ENCODE measurements around the gene GGA2.
"Not testable (repeated sequence)": the region's sequence is repeated elsewhere in the genome, so short reads cannot be mapped to it uniquely, and the experiment has no call there.

Gene GGA2

GRCh38 chr16:23523876-23524385 is 13.6 kb upstream of the GGA2 start:
- in situ Hi-C loops (cut with MboI; ENCODE audit: low sequenced_read_pairs) = no loop called here

GRCh38 chr16:23523321-23523720 is 13.0 kb upstream of the GGA2 start:
- in situ Hi-C loops (cut with MboI; ENCODE audit: low sequenced_read_pairs) = no loop called here

- in situ Hi-C loops (cut with MboI; ENCODE audit: low sequenced_read_pairs) = no loop called here
Observed at GRCh38 chr16:23521965-23522364, 11.7 kb upstream of the GGA2 start.

- in situ Hi-C loops (cut with MboI; ENCODE audit: low sequenced_read_pairs) = no loop called here
Observed at GRCh38 chr16:23521037-23521743, 10.9 kb upstream of the GGA2 start.

- in situ Hi-C loops (cut with MboI; ENCODE audit: low sequenced_read_pairs) = no loop called here
Observed at GRCh38 chr16:23520500-23520899, 10.2 kb upstream of the GGA2 start.

- in situ Hi-C loops (cut with MboI; ENCODE audit: low sequenced_read_pairs) = no loop called here
Observed at GRCh38 chr16:23519282-23519681, 9.0 kb upstream of the GGA2 start.

GRCh38 chr16:23518435-23518891 is 8.2 kb upstream of the GGA2 start:
- in situ Hi-C loops (cut with MboI; ENCODE audit: low sequenced_read_pairs) = no loop called here

- in situ Hi-C loops (cut with MboI; ENCODE audit: low sequenced_read_pairs) = no loop called here
Observed at GRCh38 chr16:23516366-23517137, 6.3 kb upstream of the GGA2 start.

- in situ Hi-C loops (cut with MboI; ENCODE audit: low sequenced_read_pairs) = no loop called here
Observed at GRCh38 chr16:23515881-23516280, 5.6 kb upstream of the GGA2 start.

GRCh38 chr16:23514381-23515152 is 4.3 kb upstream of the GGA2 start:
- in situ Hi-C loops (cut with MboI; ENCODE audit: low sequenced_read_pairs) = no loop called here

- in situ Hi-C loops (cut with MboI; ENCODE audit: low sequenced_read_pairs) = no loop called here
Observed at GRCh38 chr16:23512168-23512695, 1.9 kb upstream of the GGA2 start.

GRCh38 chr16:23511731-23512130 is 1.4 kb upstream of the GGA2 start:
- in situ Hi-C loops (cut with MboI; ENCODE audit: low sequenced_read_pairs) = no loop called here

GRCh38 chr16:23510915-23511270 is 599 bp upstream of the GGA2 start:
- in situ Hi-C loops (cut with MboI; ENCODE audit: low sequenced_read_pairs) = not testable (repeated sequence)

GRCh38 chr16:23509782-23510163 is 521 bp downstream of the GGA2 start:
- in situ Hi-C loops (cut with MboI; ENCODE audit: low sequenced_read_pairs) = no loop called here

- in situ Hi-C loops (cut with MboI; ENCODE audit: low sequenced_read_pairs) = no loop called here
Observed at GRCh38 chr16:23509441-23509754, 896 bp downstream of the GGA2 start.

GRCh38 chr16:23508589-23509440 is 1.5 kb downstream of the GGA2 start:
- in situ Hi-C loops (cut with MboI; ENCODE audit: low sequenced_read_pairs) = no loop called here

GRCh38 chr16:23506606-23506994 is 3.7 kb downstream of the GGA2 start:
- in situ Hi-C loops (cut with MboI; ENCODE audit: low sequenced_read_pairs) = no loop called here

- in situ Hi-C loops (cut with MboI; ENCODE audit: low sequenced_read_pairs) = no loop called here
Observed at GRCh38 chr16:23505671-23506605, 4.4 kb downstream of the GGA2 start.

GRCh38 chr16:23505180-23505665 is 5.1 kb downstream of the GGA2 start:
- in situ Hi-C loops (cut with MboI; ENCODE audit: low sequenced_read_pairs) = no loop called here

Data from hTERT RPE-1 (cell line).